Type B pancreatic cell (in vitro differentiated cells): ENCODE results near the gene RSPRY1. TPM values are rescaled to one million over a fixed set of nuclear protein-coding genes. Genes with fewer than 3 reads are reported as not detected.

Experiments used
- DNase-seq: peaks from one replicate; pipeline ENCODE4 v3.0.0; 2021; ENCODE audit warnings: mixed read lengths; ENCODE audit not compliant: unreplicated experiment; ENCODE audit errors: extremely low spot score
- H3K27ac Mint-ChIP-seq: 2 replicates; pipeline ENCODE4 v1.8.0; 2021; ENCODE audit warnings: mild to moderate bottlenecking, mixed read lengths
- H3K27me3 Mint-ChIP-seq: 2 replicates; pipeline ENCODE4 v1.8.0; 2021; ENCODE audit warnings: mixed read lengths
- H3K36me3 Mint-ChIP-seq: 2 replicates; pipeline ENCODE4 v1.8.0; 2021; ENCODE audit warnings: mixed read lengths
- H3K4me1 Mint-ChIP-seq: one replicate; pipeline ENCODE4 v1.8.0; 2021; ENCODE audit warnings: mixed read lengths; ENCODE audit not compliant: unreplicated experiment
- H3K4me3 Mint-ChIP-seq: 2 replicates; pipeline ENCODE4 v1.8.0; 2021; ENCODE audit warnings: mild to moderate bottlenecking, mixed read lengths
- H3K9me3 Mint-ChIP-seq: 2 replicates; pipeline ENCODE4 v1.8.0; 2021; ENCODE audit warnings: mixed read lengths
- total RNA-seq: library from RNA; stranded (reverse); gene quantifications from 2 replicates; pipeline ENCODE4 v1.2.1, GENCODE V29; 2021; ENCODE audit warnings: low replicate concordance
- TF ChIP-seq, protein P1 (sequence below): fragments of 200-600 bp; sonication (generic); conservative IDR thresholded peaks from 2 replicates; pipeline ENCODE4 v1.5.0; 2021; ENCODE audit warnings: antibody characterized with exemption, mild to moderate bottlenecking

The RSPRY1 gene
- total RNA-seq, 1 donor from 2014 or later = 49.9 TPM

DNA sequence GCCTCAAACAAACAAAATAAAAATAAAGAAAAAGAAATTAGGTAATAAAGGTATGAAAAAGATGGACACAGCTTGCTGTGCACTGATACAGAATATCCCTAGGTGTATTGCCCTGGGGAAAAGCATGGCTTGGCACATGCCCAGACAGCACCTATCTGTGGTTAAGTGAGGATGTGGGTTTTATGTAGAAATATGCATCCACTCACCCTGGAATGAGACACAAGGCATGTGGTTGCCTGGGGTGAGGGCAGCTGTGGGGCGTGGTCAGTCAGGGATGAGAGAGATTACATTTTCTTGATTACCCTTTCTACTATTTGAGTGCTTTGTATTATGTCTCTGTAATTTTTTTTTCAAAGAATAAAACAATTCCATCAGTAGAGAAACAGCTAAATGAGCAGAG lies 91.5 kb downstream of the RSPRY1 start:
- Mint-ChIP-seq H3K9me3 (no peaks in the 10 kb centered on the region), H3K4me3 (no peak overlapping the region), H3K36me3 (no peaks in the 10 kb centered on the region), H3K27me3 (peaks cover 14% of the 10 kb centered on the region), H3K4me1 (peaks cover 10% of the 10 kb centered on the region), H3K27ac (peak overlapping the region; percentile 50)
- no peak for DNase-seq
- TF ChIP-seq, protein P1, sequence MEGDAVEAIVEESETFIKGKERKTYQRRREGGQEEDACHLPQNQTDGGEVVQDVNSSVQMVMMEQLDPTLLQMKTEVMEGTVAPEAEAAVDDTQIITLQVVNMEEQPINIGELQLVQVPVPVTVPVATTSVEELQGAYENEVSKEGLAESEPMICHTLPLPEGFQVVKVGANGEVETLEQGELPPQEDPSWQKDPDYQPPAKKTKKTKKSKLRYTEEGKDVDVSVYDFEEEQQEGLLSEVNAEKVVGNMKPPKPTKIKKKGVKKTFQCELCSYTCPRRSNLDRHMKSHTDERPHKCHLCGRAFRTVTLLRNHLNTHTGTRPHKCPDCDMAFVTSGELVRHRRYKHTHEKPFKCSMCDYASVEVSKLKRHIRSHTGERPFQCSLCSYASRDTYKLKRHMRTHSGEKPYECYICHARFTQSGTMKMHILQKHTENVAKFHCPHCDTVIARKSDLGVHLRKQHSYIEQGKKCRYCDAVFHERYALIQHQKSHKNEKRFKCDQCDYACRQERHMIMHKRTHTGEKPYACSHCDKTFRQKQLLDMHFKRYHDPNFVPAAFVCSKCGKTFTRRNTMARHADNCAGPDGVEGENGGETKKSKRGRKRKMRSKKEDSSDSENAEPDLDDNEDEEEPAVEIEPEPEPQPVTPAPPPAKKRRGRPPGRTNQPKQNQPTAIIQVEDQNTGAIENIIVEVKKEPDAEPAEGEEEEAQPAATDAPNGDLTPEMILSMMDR = no peak

DNA sequence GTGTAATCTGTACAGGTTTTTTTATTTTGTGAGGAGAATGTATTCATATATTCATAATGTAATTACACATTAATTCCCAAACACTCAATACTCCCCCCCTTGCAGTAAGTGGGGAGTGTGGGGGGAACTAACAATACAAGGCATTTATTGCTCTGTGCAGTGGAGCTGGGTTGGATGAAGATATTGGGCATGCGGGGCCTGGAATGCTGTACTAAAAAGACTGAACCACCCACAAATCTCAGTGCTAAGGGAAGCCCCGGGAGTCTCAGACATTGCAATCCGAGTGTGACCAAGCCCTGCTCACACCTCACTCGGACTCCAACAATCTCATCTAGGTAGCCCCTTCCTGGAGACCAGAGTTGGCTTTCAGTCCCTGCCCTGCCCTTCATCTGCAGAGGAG lies 92.4 kb downstream of the RSPRY1 start:
- Mint-ChIP-seq H3K27ac (no peak overlapping the region), H3K36me3 (no peaks in the 10 kb centered on the region), H3K4me1 (peaks cover 10% of the 10 kb centered on the region), H3K27me3 (peaks cover 23% of the 10 kb centered on the region), H3K9me3 (no peaks in the 10 kb centered on the region), H3K4me3 (no peak overlapping the region)
- TF ChIP-seq, protein P1 = no peak
- no peak for DNase-seq

DNA sequence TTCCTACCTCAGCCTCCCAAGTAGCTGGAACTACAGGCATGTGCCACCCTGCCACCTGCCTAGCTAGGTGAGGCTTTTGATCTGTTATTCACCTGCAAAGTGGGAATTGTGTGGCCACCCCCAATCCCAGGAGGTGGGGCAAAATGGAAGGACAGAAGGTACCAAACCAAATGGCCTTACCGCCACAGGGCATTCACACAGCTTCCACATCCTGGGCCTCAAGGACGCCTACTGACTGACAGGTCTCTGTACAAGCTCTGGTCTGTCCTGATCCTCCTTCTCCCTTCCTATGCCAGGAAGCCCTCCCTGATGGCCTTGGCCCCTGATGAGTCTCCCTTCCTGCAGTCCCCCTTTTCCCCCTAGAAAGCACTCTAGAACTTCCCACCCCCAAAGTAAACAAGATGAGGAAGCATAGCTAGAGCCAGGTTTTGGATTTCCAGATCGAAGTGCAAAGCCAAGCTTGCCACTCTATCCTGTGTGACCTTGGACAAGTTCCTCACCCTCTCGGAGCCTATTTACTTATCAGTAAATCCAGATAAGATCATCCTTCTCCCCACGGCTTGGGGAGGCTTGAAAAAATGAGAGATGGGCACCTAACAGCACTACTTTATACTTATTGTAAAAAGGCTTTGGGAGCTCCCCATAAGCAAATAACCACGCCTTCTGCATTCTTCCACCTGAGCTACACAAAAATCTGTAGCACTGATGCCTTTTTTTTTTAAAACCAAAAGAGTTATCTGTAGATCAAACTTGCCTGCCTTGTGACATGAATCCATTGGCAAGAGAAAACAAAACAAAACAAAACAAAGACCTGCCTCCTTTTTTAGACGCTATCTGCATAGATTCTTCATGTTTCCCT lies 93.9 kb downstream of the RSPRY1 start:
- no peak for DNase-seq
- Mint-ChIP-seq H3K4me1 (peaks cover 10% of the 10 kb centered on the region), H3K4me3 (peak overlapping the region; percentile 51), H3K27me3 (peaks cover 32% of the 10 kb centered on the region), H3K9me3 (no peaks in the 10 kb centered on the region), H3K36me3 (no peaks in the 10 kb centered on the region), H3K27ac (peak overlapping the region; percentile 19)
- TF ChIP-seq, protein P1 = no peak

DNA sequence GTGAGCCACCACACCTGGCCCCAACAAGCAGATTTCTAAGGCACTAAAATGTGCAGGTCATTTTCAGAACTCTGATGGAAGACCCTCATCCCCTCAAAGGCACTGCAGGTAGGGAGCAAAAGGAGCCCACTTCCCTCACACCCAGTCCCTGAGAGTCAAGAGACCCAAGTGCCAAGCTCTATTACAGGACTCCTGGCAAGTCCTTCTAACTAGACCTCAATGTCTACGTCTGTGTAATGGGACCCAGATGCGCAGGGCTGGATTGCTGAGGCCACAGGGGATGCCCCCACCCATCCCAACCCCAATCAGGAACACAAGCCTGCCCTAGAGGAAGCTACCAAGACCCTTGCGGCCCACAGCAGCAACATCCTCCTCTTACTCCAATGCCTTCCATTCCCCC lies 95.7 kb downstream of the RSPRY1 start:
- Mint-ChIP-seq H3K4me1 (peaks cover 8% of the 10 kb centered on the region), H3K27me3 (peaks cover 38% of the 10 kb centered on the region), H3K27ac (no peak overlapping the region), H3K36me3 (no peaks in the 10 kb centered on the region), H3K4me3 (no peak overlapping the region), H3K9me3 (no peaks in the 10 kb centered on the region)
- TF ChIP-seq, protein P1 = no peak
- DNase-seq = no peak

DNA sequence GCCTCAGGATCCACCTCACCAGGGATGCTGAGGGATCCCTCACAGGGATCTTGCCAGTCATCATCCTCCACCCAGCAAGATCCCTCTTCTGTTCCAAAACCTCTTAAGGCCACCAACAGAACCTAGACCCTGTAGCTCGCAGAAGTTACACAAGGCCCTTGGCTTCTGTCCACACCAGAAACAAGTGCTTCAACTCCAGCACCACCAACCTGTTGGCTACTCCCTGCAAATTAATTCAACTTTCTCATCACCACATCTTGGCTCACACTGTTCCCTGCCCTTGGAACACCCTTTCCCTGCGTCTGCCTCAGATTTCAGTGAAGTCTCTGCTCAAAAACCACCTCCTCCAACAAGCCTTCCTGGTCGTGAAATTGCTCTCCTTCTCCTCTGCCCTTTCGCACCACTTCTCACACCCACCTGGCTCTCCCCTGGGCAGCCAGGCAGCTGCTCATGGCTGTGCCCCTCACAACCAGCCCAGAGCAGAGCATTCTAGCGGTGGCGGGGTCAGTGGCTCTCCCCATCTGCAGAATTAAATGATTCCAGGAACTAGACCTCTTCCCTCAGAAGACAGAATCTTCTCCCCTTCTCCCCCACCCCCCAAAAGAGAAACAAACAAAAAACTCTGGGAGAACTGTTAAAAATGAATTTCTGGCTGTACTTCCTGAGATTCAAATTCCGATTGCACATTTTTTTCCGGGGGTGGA lies 96.5 kb downstream of the RSPRY1 start:
- peak overlapping the region; percentile 76 for H3K4me3 Mint-ChIP-seq
- no peak for DNase-seq
- no peaks in the 10 kb centered on the region for H3K9me3 Mint-ChIP-seq
- H3K27me3 Mint-ChIP-seq = peaks cover 40% of the 10 kb centered on the region
- no peaks in the 10 kb centered on the region for H3K36me3 Mint-ChIP-seq
- TF ChIP-seq, protein P1 = no peak
- H3K27ac Mint-ChIP-seq = peak overlapping the region; percentile 39
- peaks cover 4% of the 10 kb centered on the region for H3K4me1 Mint-ChIP-seq
